Stimulated activated CD8-positive, alpha-beta memory T cell treated with anti-CD3 and anti-CD28 coated beads, Interleukin-15, amount 100 ng/mL, for 48 hours (primary cell): ENCODE results near the gene USB1.

Experiments used
- DNase-seq, 2 donors: peaks; one replicate each; pipeline ENCODE4 v3.0.0-alpha.2; 2020; ENCODE audit warnings: low read depth in 2 of 2

The USB1 gene

DNA sequence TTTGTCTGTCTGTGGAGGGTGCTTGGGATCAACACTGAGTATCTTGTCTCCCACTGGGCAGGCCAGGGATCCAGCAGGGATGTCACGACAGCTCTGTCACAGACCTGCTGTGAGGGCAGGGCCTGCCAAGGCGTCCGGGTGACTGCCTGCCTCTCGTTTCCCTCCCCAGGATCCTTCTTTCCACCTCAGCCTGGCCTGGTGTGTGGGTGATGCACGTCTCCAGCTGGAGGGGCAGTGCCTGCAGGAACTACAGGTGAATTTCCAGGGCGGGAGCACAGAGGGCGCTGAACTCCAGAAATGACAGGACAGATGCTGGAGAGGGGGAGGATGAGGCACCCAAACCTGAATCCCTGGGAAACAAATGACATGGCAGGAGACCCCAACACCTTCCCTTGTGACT lies 17.6 kb downstream of the USB1 start:
- DNase-seq, result no peak

- no peak for DNase-seq
Measured at GRCh38 chr16:58019866-58020538, 18.8 kb downstream of the USB1 start.

- no peak for DNase-seq
Measured at GRCh38 chr16:58020628-58021521, 19.7 kb downstream of the USB1 start.

DNA sequence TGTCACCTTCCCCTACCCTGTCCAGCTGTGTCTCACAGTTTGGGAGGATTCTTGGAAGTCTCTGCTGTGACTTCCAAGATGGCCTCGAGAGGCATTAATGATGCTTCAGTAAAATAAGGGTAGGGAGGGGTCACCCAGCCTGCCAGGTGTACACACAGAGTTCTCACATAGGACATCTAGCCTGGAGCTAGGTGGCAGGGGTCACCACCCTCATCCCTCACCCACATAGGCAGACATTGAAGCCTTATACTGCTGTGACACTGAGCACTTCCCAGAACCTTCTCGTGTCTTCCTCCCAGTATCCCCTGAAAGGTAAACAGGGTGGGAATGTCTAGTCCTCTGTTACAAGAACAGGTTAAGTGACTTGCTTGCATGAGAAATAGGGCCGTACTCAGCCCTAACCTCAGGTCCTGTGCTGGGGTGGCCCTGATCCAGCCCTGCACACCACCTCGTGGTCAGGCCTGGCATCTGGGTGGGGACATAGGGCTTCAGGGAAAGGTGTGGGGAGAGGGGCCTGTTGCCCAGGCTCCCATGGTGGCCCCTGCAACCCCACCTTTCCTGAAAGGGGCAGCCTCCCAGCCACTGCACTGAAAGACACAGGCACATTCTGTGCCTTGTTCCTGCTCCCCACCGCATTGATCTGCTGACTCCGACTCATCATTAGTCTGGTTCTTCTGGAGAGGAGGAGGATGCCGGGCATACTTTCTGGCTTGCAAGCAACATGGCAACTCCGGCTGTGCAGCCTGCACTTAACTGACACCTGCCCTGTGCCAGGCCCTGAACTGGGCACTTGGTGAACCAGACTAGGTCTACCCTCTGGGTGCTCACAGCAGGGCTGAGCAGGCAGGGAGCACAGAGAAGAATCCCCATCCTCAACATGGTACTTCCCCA lies 20.7 kb downstream of the USB1 start:
- DNase-seq, result no peak

GRCh38 chr16:58022601-58023371 lies 21.6 kb downstream of the USB1 start:
- DNase-seq, result no peak

DNA sequence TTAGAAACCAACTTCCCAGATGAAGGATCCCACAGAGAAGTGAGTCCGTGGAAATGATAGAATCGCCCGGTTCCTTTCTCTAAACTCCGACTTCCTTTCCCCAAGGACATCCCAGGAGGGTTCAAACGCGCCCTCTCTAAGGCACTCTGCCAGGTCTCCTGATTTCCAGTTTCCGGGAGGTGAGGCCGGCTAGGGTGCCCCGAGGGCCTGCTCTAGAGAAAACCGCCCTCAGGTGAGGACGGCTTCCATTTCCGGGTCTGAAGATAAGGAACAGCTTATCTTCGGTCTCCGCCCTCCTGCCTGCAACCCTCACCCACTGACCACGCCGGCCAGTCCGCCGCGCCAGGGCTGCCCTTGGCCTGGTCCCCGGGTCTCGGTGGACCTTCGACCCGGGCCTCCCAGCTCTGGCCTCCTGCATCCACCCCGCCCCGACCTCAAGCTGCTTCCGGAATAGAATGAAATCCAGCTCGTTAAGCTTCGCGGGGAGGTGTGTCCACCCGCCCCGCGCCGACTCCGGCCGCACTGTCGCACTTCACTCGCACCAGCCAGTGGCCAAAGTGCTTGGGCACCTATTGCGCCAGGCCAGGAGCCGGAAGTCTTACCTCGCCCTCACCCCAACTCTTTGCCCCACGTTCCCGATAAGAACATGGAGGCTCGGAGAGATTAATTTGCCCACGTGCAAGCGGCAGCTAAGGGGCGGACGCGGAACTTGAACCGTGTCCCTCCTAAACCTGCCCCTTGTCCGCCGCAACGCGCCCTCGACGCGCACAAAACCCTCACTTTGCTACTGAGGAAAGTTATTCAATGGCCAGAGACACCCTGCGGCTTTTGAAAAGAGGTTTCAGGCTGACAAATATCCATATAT lies 23.5 kb downstream of the USB1 start:
- DNase-seq, result no peak

DNA sequence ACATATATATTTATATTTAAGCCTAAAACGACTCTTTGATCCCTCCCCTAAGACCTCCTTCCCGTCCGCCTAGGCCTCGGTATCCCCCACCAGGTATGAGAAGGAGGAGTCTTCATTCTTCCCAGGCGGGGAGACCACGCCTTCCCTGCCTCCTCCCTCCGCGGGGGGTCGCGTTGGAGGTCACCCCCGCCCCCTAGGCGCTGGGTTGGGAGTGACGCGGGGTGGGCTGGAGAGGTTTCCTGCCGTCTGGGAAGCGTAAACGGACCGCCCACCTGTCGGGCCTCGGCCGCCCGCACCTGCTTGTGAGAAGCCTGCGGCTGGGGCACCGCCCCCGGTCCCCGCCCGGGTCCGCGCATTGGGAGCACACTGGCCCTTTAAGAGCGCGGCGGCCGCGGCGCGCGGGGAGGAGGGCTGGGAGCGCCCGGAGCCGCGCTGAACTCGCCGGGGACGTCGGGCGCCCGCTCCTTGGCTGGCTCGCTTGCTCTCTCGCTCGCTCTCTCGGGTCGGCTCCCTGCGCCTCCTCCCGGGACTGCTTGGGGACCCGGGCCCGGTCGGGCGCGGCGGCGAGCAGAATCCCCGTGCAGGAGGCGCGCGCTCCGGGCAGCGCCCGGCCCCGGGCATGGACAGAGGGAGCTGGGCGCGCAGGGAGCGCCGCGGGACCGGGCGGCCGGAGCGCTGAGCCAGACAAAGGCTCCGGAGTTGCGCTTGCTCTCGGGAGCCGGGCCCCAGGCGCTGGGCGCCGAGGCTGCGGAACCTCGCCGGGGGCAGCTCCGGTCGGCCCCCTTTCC lies 24.3 kb downstream of the USB1 start, which contains the start of gene MMP15:
Gene MMP15, plus strand, starts transcription at position 404 of the 788 bp plus-strand sequence. CDS start 597 bp downstream, outside the sequence.
- DNase-seq, result peak; percentile 45 to 50

- no peak for DNase-seq
Measured at GRCh38 chr16:58026139-58026704, 25.0 kb downstream of the USB1 start.

DNA sequence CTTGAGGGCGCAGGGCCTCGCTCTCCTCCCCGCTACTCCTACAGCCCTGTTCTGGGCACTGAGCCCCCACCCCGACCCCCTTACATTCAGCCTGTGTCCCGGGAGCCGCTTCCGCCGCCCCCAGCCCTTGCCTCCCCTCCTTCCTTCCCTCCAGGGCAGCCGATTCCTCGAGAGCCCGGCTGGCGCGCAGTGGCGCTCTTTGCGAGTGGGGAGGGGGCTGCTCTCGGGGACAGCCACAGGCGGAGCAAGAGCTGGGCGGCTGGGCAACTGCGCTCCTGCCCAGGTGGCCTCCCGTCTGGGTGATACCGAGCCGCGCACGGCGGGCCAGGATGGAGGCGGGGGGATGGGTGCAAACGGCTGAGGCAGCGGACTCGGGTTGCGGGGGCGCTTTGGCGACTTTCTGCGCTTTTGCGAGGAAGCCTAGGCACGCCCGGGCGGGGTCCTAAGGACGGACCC lies 25.5 kb downstream of the USB1 start:
- DNase-seq, result no peak

- DNase-seq, result no peak
Measured at GRCh38 chr16:58027161-58027915, 26.1 kb downstream of the USB1 start.

DNA sequence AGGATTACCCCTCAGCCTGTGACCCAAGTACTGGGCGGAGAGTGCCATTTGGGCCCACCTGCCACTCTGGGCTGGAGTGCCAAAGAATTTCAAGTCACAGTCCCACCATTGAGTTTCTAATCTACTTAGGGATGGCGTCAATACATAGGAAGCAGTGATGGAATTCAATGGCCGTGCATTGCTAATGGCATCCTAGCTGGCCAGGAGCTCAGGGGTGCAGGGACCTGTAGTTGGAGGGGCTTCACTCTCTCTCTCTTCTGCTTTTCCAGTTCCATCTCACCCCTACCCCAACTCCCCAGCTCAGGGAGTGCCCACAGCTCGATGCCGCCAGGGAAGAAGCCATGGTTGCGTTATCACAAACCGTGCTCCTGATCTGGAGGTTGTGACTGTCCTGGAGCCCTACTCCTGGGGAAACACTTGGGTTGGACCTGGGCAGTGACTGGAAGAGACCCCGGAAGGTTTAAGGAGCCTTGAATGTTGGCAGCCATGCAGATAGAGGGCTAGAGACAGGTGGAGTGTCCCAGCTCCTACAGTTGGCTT lies 26.8 kb downstream of the USB1 start:
- no peak for DNase-seq

GRCh38 chr16:58028541-58029070 lies 27.4 kb downstream of the USB1 start:
- DNase-seq, result no peak

DNA sequence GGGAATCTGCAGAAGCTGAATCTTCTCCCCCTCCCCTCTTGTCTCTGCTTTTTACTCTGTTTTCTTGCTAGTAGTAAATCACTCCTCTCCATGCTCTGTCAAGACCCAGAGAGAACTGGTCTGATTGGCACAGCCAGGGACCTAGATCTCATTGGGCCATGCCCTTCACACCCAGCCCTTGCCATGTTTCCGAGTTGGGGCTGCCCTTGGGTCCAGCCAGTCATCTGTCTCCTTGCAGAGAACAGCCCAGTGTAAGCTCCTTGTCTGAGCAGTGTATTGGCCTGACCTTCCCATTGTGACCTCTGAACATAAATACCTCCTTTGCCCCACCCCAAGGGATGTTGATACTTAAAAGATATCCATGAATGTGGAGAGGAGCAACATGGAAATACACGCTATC lies 28.2 kb downstream of the USB1 start:
- no peak for DNase-seq

- DNase-seq, result no peak
Measured at GRCh38 chr16:58030136-58030840, 29.1 kb downstream of the USB1 start.

DNA sequence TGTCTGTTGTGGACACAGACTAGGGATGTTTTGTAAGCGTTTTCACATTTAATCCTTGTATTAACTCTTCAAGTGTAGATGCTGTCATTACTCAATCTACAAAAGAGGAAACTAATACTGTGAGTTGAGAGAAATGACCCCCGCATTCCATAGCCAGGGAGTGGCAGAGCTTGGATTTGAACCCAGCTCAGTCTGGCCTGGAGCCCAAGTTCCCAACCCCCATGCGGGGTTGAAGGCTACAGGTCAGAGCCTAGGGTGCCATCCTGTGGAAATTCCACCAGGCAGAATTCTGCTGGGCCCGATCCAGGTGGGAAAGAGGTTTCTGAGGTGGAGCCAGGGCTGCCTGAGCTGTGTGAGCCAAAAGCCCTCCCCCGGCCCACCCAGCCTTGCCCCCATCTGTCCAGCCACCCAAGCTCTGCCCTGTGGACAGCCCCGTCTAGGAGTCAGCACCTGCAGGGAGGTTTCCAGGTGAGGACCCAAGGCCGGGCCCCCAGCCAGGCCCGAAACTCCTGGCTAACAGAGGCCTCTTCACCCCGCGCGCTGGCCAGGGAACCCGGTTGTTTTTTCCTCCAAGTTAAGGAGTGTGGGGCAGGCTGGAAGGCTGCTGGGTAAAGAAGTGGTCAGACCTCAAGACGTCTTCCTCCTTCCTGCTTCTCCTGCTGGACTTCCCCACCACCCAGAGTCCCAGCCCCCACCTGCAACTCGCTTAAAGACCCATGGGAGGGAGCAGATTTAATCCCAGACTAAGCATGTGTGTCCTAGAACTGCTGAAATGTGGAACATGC lies 30.0 kb downstream of the USB1 start:
- DNase-seq, result no peak

- no peak for DNase-seq
Measured at GRCh38 chr16:58032710-58033293, 31.6 kb downstream of the USB1 start.
